GM19043 (cell line): ENCODE data around the gene BIRC6.
A peak's percentile ranks its signal among the peaks of the same experiment; 100 is the strongest.
"Not testable (repeated sequence)": the region's sequence is repeated elsewhere in the genome, so short reads cannot be mapped to it uniquely, and the experiment has no call there.

ENCODE experiments used
- ATAC-seq: cut with Tn5 transposase; IDR thresholded peaks from one replicate; pipeline ENCODE4 v1.9.1; 2021; ENCODE audit warnings: low read depth; ENCODE audit not compliant: unreplicated experiment

BIRC6 gene

GRCh38 chr2:32356681-32357317 lies at the start of gene BIRC6:
TSS of gene BIRC6 (plus strand) at chr2:32357023. CDS start at chr2:32357162, 139 bp downstream.
- peak; percentile 76 for ATAC-seq

GRCh38 chr2:32310577-32310976 lies 46.2 kb upstream of the BIRC6 start:
- ATAC-seq: no peak

GRCh38 chr2:32314886-32315285 lies 41.9 kb upstream of the BIRC6 start:
- no peak for ATAC-seq

- ATAC-seq: not testable (repeated sequence)
Measured at GRCh38 chr2:32328679-32329078, 28.1 kb upstream of the BIRC6 start.

- not testable (repeated sequence) for ATAC-seq
Measured at GRCh38 chr2:32329180-32329980, 27.4 kb upstream of the BIRC6 start.

GRCh38 chr2:32330136-32330535 lies 26.7 kb upstream of the BIRC6 start:
- no peak for ATAC-seq

- ATAC-seq: no peak
Measured at GRCh38 chr2:32342801-32343200, 14.0 kb upstream of the BIRC6 start.

- not testable (repeated sequence) for ATAC-seq
Measured at GRCh38 chr2:32350797-32351196, 6.0 kb upstream of the BIRC6 start.

GRCh38 chr2:32355976-32356680 lies 695 bp upstream of the BIRC6 start:
- no peak for ATAC-seq

- ATAC-seq: peak; percentile 3
Measured at GRCh38 chr2:32357318-32358110, 691 bp downstream of the BIRC6 start.

- no peak for ATAC-seq
Measured at GRCh38 chr2:32358111-32358482, 1.3 kb downstream of the BIRC6 start.

GRCh38 chr2:32360416-32360815 lies 3.6 kb downstream of the BIRC6 start:
- no peak for ATAC-seq

- not testable (repeated sequence) for ATAC-seq
Measured at GRCh38 chr2:32362997-32363396, 6.2 kb downstream of the BIRC6 start.

- peak; percentile 72 for ATAC-seq
Measured at GRCh38 chr2:32363597-32363996, 6.8 kb downstream of the BIRC6 start.

- not testable (repeated sequence) for ATAC-seq
Measured at GRCh38 chr2:32364290-32364689, 7.5 kb downstream of the BIRC6 start.

GRCh38 chr2:32365679-32366078 lies 8.9 kb downstream of the BIRC6 start:
- ATAC-seq: not testable (repeated sequence)

- no peak for ATAC-seq
Measured at GRCh38 chr2:32366595-32366994, 9.8 kb downstream of the BIRC6 start.

GRCh38 chr2:32369222-32369621 lies 12.4 kb downstream of the BIRC6 start:
- ATAC-seq: no peak

GRCh38 chr2:32370942-32371341 lies 14.1 kb downstream of the BIRC6 start:
- ATAC-seq: not testable (repeated sequence)

GRCh38 chr2:32372519-32373182 lies 15.8 kb downstream of the BIRC6 start:
- no peak for ATAC-seq
